Ovary (tissue), 10 donors: ENCODE measurements around the gene GFY. TPM values are rescaled to one million over a fixed set of nuclear protein-coding genes. Genes with fewer than 3 reads are reported as not detected.

Source experiments
- DNase-seq, 5 donors: peaks; one replicate each; pipeline ENCODE4 v3.0.0-alpha.2; 2019 to 2020
- H3K27ac ChIP-seq, 2 donors: fragments of 200-600 bp; one replicate each; pipeline versions ENCODE4 v1.5.1 to v1.8.0; 2019 to 2022
- H3K27me3 ChIP-seq: fragments of 200-600 bp; one replicate; pipeline ENCODE4 v1.8.0; 2022
- H3K36me3 ChIP-seq: fragments of 200-600 bp; sonication (generic); one replicate; pipeline ENCODE4 v1.5.1; 2019
- H3K4me1 ChIP-seq: one replicate; pipeline ENCODE4 v1.8.1; 2013; ENCODE audit warnings: mild to moderate bottlenecking, moderate library complexity; ENCODE audit not compliant: insufficient read depth
- H3K4me3 ChIP-seq: fragments of 200-600 bp; sonication (generic); one replicate; pipeline ENCODE4 v1.5.1; 2017
- H3K9me3 ChIP-seq, 2 donors: fragments of 200-600 bp in 1 of 2; sonication (generic) in 1 of 2; one replicate each; pipeline versions ENCODE4 v1.5.1 to v1.8.1; 2013 to 2019; ENCODE audit warnings: mild to moderate bottlenecking in 1 of 2, moderate library complexity in 1 of 2
- EP300 ChIP-seq: sonication (generic); formaldehyde crosslinking; IDR thresholded peaks from one replicate; pipeline ENCODE4 v1.6.1; 2017; ENCODE audit warnings: antibody characterized with exemption
- POLR2A ChIP-seq: fragments of 450-650 bp; IDR thresholded peaks from one replicate; pipeline ENCODE4 v1.6.1; 2017; ENCODE audit warnings: antibody characterized with exemption, mild to moderate bottlenecking, moderate library complexity
- WGBS, 3 donors: extraction: QIAGEN DNeasy Blood & Tissue Kit in 1 of 3; methylation state at CpG; one replicate each; pipeline versions ENCODE4 v1.1.5 to v1.1.7; 2013 to 2017; 5-methylcytosine and 5-hydroxymethylcytosine counted together
- intact Hi-C, 4 donors: fragments of 100-400 bp; cut with DNase I; formaldehyde crosslinking; loops; one replicate each; pipeline versions ENCODE4 v1.11.0 to v1.15.1; 2022 to 2023
- long read RNA-seq, 3 donors: library from polyadenylated mRNA in 2 of 3; unstranded in 2 of 3; transcript quantifications; one replicate each; pipeline ENCODE4 v2.0.0 and lab custom pipeline, GENCODE V29; 2021 to 2026
- polyA plus RNA-seq, 2 donors: library from polyadenylated mRNA; stranded (reverse); fragments of 200-250 nt in 1 of 2; fragments of 350-450 nt in 1 of 2; fragmentation: Illumina TruSeq in 1 of 2; extraction: RNeasy Lipid Tissue Mini Kit (QIAGEN cat#74804) in 1 of 2; gene quantifications; one replicate each; pipeline ENCODE4 v1.2.3, GENCODE V29; 2013 to 2014
- total RNA-seq, 7 donors: library from RNA; depleted of rRNA in 2 of 7; stranded (reverse); fragments of >200 nt in 2 of 7; fragmentation: NEBNext Ultra II Directional in 3 of 7; extraction: Animal tissue kit (Norgen Biotek cat#: 25700) in 3 of 7; gene quantifications; one replicate each; pipeline versions ENCODE4 v1.1.0 to v1.2.4, GENCODE V29; 2016 to 2023
- TF ChIP-seq, protein P1 (sequence below), 3 donors: fragments of 450-650 bp in 2 of 3; fragments of 200-600 bp in 1 of 3; IDR thresholded peaks; one replicate each; pipeline versions ENCODE4 v1.5.1 to v1.8.0; 2016 to 2022; ENCODE audit warnings: antibody characterized with exemption in 3 of 3, mild to moderate bottlenecking in 1 of 3
- donor health status: DM: no; HTN: no; CAD: no; lungs with moderate emphysema.
- donor health status: DM: no; HTN: no; CAD: no.
- donor health status: Bipolar disorder and iron deficiency.
- donor health status: DM: yes; HTN: yes; CAD: no.
- donor health status: DM: no; HTN: no; CAD: no.
- donor health status: DM: yes; HTN: yes; CAD: no.

GFY gene
- not detected for total RNA-seq
- polyA plus RNA-seq = not detected
- long read RNA-seq, donor 1 = 0 reads
- long read RNA-seq, donor 2, partial matches to known transcripts = 0 of 8 reads
- long read RNA-seq, donor 2, other reads (novel, unspliced or antisense) = 7 of 8 reads
- long read RNA-seq, donor 3 = 0 reads

DNA sequence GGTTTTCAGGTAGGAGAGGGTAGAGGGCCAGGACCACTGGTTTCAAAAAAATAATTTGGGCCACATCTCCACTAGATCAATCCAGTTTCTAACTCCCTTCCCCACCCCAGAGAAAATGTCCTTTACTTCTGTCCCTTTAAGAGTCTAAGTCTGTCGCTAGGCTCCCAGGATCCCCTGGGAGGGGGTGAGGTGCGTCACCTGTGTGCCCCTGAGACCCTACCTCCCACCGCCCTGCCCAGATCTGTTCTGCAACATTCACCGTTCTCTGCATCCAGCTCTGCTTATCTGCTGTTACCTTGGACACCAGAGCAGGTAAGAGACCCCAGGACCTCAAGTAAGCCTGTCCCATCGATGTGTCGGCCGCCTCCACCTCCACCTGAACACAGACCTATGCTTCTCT, at the start of gene GFY:
Gene GFY (plus strand): TSS at position 211 of the 400 bp plus-strand sequence. CDS start 1,043 bp downstream, outside the sequence.
- 52 to 62% (median 61%) methylated on average over 7 of the region's 7 CpGs for WGBS, 3 donors
- no peaks in the 10 kb centered on the region for H3K9me3 ChIP-seq
- H3K4me3 ChIP-seq = no peak within 1 kb of the TSS
- H3K4me1 ChIP-seq = peaks cover 1% of the 10 kb centered on the region
- H3K27ac ChIP-seq = no peak within 1 kb of the TSS
- H3K27me3 ChIP-seq = peaks cover 9% of the 10 kb centered on the region
- TF ChIP-seq POLR2A (no peak), EP300 (no peak)
- H3K36me3 ChIP-seq = no peaks in the 10 kb centered on the region
- no peak for DNase-seq
- intact Hi-C loops = no loop called here

- 79 to 82% (median 80%) methylated on average over 3 of the region's 3 CpGs for WGBS, 3 donors
- Histone ChIP-seq H3K36me3 (no peaks in the 10 kb centered on the region), H3K4me3 (no peak overlapping the region), H3K9me3 (peaks cover 0 to 3% of the 10 kb centered on the region in 2 donors), H3K4me1 (no peaks in the 10 kb centered on the region), H3K27me3 (no peaks in the 10 kb centered on the region), H3K27ac (no peak overlapping the region)
- intact Hi-C loops = loop anchor here in 1 of 4 donors (10.0 kb wide), 1 partner anchor 56 kb away; no protein-coding TSS in a partner anchor
- TF ChIP-seq, protein P1, sequence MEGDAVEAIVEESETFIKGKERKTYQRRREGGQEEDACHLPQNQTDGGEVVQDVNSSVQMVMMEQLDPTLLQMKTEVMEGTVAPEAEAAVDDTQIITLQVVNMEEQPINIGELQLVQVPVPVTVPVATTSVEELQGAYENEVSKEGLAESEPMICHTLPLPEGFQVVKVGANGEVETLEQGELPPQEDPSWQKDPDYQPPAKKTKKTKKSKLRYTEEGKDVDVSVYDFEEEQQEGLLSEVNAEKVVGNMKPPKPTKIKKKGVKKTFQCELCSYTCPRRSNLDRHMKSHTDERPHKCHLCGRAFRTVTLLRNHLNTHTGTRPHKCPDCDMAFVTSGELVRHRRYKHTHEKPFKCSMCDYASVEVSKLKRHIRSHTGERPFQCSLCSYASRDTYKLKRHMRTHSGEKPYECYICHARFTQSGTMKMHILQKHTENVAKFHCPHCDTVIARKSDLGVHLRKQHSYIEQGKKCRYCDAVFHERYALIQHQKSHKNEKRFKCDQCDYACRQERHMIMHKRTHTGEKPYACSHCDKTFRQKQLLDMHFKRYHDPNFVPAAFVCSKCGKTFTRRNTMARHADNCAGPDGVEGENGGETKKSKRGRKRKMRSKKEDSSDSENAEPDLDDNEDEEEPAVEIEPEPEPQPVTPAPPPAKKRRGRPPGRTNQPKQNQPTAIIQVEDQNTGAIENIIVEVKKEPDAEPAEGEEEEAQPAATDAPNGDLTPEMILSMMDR (IDR thresholded peaks at IDR 0.05) = no peak
- no peak for TF ChIP-seq EP300
- TF ChIP-seq POLR2A = no peak
- no peak for DNase-seq
These were observed 46.7 kb upstream of the GFY start for GRCh38 chr19:49378512-49378911.

- Histone ChIP-seq H3K4me3 (no peak overlapping the region), H3K9me3 (peaks cover 0 to 3% of the 10 kb centered on the region in 2 donors), H3K27ac (no peak overlapping the region), H3K36me3 (no peaks in the 10 kb centered on the region), H3K27me3 (no peaks in the 10 kb centered on the region), H3K4me1 (no peaks in the 10 kb centered on the region)
- TF ChIP-seq POLR2A (no peak), EP300 (no peak)
- TF ChIP-seq, protein P1 (IDR thresholded peaks at IDR 0.05) = no peak
- DNase-seq = no peak
- 91 to 94% (median 93%) methylated on average over 3 of the region's 3 CpGs for WGBS, 3 donors
- intact Hi-C loops = no loop called here
These were observed 44.8 kb upstream of the GFY start for GRCh38 chr19:49380391-49380790.

GRCh38 chr19:49382639-49383038, 42.5 kb upstream of the GFY start:
- DNase-seq = no peak
- H3K27me3 ChIP-seq = no peaks in the 10 kb centered on the region
- no peaks in the 10 kb centered on the region for H3K36me3 ChIP-seq
- no peaks in the 10 kb centered on the region for H3K4me1 ChIP-seq
- no peak for TF ChIP-seq EP300
- TF ChIP-seq, protein P1 (IDR thresholded peaks at IDR 0.05) = no peak
- TF ChIP-seq POLR2A = no peak
- no peak overlapping the region for H3K27ac ChIP-seq
- 88 to 92% (median 90%) methylated on average over 5 of the region's 5 CpGs for WGBS, 3 donors
- intact Hi-C loops = no loop called here
- H3K9me3 ChIP-seq = peaks cover 0 to 3% of the 10 kb centered on the region in 2 donors
- no peak overlapping the region for H3K4me3 ChIP-seq

DNA sequence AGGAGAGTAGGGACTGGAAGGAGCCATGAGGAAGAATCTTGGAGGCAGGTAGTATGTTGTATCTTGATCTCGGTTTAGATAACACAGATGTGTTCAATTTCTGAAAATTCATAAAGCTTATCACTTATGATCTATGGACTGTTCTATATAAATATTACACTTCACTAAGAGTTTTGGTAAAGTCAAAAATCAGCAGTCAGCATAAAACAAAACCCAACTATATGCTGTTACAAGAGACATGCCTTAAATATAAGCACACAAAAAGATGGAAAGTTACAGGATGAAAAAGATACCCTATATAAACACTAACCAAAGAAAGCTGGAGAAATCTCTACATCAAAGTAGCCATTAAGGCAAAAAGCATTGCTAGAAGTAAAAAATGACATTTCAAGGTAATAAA, 41.6 kb upstream of the GFY start:
- intact Hi-C loops = no loop called here
- H3K27me3 ChIP-seq = no peaks in the 10 kb centered on the region
- no peak overlapping the region for H3K27ac ChIP-seq
- H3K4me1 ChIP-seq = no peaks in the 10 kb centered on the region
- no peak for DNase-seq
- peaks cover 0 to 3% of the 10 kb centered on the region in 2 donors for H3K9me3 ChIP-seq
- WGBS, 3 donors = 0 to 93% (median 47%) methylated on average over 1 of the region's 1 CpG
- no peaks in the 10 kb centered on the region for H3K36me3 ChIP-seq
- no peak overlapping the region for H3K4me3 ChIP-seq
- TF ChIP-seq EP300 (no peak), POLR2A (no peak)
- TF ChIP-seq, protein P1 (IDR thresholded peaks at IDR 0.05) = no peak
